K562 (cell line): Measurements from ENCODE around the gene MAP3K15. TPM values are rescaled to one million over a fixed set of nuclear protein-coding genes. Genes with fewer than 3 reads are reported as not detected.

Experiments
- ATAC-seq: fragments of 200-7000 bp; cut with Tn5 transposase; 3 replicates; pipeline ENCODE4 v1.9.1; 2020; ENCODE audit warnings: moderate library complexity
- BruUV-seq: library from RNA; stranded (reverse); fragments of 400-500 nt; replicated peaks from 2 replicates; lab custom pipeline; 2021; lab: Mats Ljungman, UMichigan
- CTCF ChIA-PET: fragments of 300-600 bp; formaldehyde crosslinking; extraction: SDS; loops from one replicate; lab custom pipeline; 2021; ENCODE audit warnings: low intra/inter-chr PET ratio; lab: Yijun Ruan, JAX
- POLR2A ChIA-PET: fragments of 300-600, 350-650 bp; sonication (Branson Sonifier 250); formaldehyde crosslinking; extraction: SDS; loops from one replicate; lab custom pipeline; 2021; ENCODE audit warnings: antibody characterized with exemption, inconsistent platforms; lab: Yijun Ruan, JAX
- DNase-seq, 4 experiments: peaks; one replicate each; pipeline versions ENCODE4 v3.0.0 to v3.0.0-alpha.2; 2011 to 2018; ENCODE audit warnings: low spot score in 3 of 4, mixed read lengths in 3 of 4; ENCODE audit errors: extremely low read depth in 1 of 4
- FAIRE-seq: peaks from 2 replicates; lab custom pipeline; 2011; peaks lifted over from hg19 to GRCh38; lab: Jason Lieb, UNC
- H2AFZ ChIP-seq: 2 replicates; pipeline ENCODE4 v1.6.0; 2011; ENCODE audit warnings: low read depth, low read length, control low read depth, inconsistent platforms
- H3K27ac ChIP-seq: fragments of 200-600 bp; 3 replicates; pipeline ENCODE4 v1.8.0; 2011; ENCODE audit warnings: low read depth, mild to moderate bottlenecking, control low read depth, inconsistent platforms, low read length, moderate library complexity, mixed read lengths; ENCODE audit errors: extremely low read depth
- H3K27me3 ChIP-seq, 2 experiments: fragments of 300-600 bp in 1 of 2; 2 replicates in 1 of 2; 3 replicates in 1 of 2; pipeline versions ENCODE4 v1.6.0 to v1.8.0; 2011; ENCODE audit warnings: inconsistent platforms in 2 of 2, low read length in 2 of 2, mild to moderate bottlenecking in 1 of 2, mixed read lengths in 1 of 2, moderate library complexity in 1 of 2; ENCODE audit not compliant: control insufficient read depth in 2 of 2, insufficient read depth in 2 of 2
- H3K36me3 ChIP-seq: fragments of 300-600 bp; 3 replicates; pipeline ENCODE4 v1.8.0; 2011; ENCODE audit warnings: mild to moderate bottlenecking, low read length, inconsistent platforms; ENCODE audit not compliant: control insufficient read depth, insufficient read depth
- H3K4me1 ChIP-seq, 2 experiments: fragments of 200-600 bp in 1 of 2; replicated peaks in 1 of 2; 2 replicates in 1 of 2; 3 replicates in 1 of 2; pipeline versions ENCODE4 v1.5.1 to v1.8.0; 2011; ENCODE audit warnings: inconsistent platforms in 2 of 2, low read length in 2 of 2, mild to moderate bottlenecking in 1 of 2, mixed read lengths in 1 of 2, moderate library complexity in 1 of 2; ENCODE audit not compliant: control insufficient read depth in 2 of 2, insufficient read depth in 2 of 2
- H3K4me2 ChIP-seq: 2 replicates; pipeline ENCODE4 v1.6.1; 2011; ENCODE audit warnings: low read length, control low read depth, inconsistent platforms, mixed read lengths; ENCODE audit not compliant: insufficient read depth
- H3K4me3 ChIP-seq: fragments of 200-600 bp; sonication (generic), shearing (Covaris generic); 2 replicates; pipeline ENCODE4 v1.5.1; 2016; ENCODE audit warnings: control low read depth, inconsistent platforms
- H3K79me2 ChIP-seq: fragments of 200-600 bp; 3 replicates; pipeline ENCODE4 v1.8.0; 2011; ENCODE audit warnings: low read length, inconsistent platforms; ENCODE audit not compliant: control insufficient read depth, insufficient read depth
- H3K9ac ChIP-seq, 2 experiments: 2 replicates each; pipeline versions ENCODE4 v1.6.0 to v1.6.1; 2011; ENCODE audit warnings: low read depth in 2 of 2, low read length in 2 of 2, control low read depth in 1 of 2, inconsistent platforms in 1 of 2, mild to moderate bottlenecking in 1 of 2, mixed read lengths in 1 of 2; ENCODE audit not compliant: insufficient read depth in 1 of 2
- H3K9me1 ChIP-seq: one replicate; pipeline ENCODE4 v1.6.0; 2011; ENCODE audit warnings: inconsistent platforms, mild to moderate bottlenecking, low read length, moderate library complexity; ENCODE audit not compliant: control insufficient read depth, insufficient read depth
- H3K9me3 ChIP-seq: replicated peaks from 2 replicates; pipeline ENCODE4 v1.5.1; 2011; ENCODE audit warnings: low read depth, low read length, inconsistent platforms; ENCODE audit not compliant: control insufficient read depth, insufficient read depth
- H4K20me1 ChIP-seq: replicated peaks from 2 replicates; pipeline ENCODE4 v1.6.1; 2011; ENCODE audit warnings: low read length, inconsistent platforms, mixed read lengths; ENCODE audit not compliant: control insufficient read depth, insufficient read depth
- CREM ChIP-seq: IDR thresholded peaks from 2 replicates; pipeline ENCODE4 v1.6.1; 2014; ENCODE audit warnings: antibody characterized with exemption, low read depth
- E2F3 ChIP-seq: fragments of 250-450 bp; sonication (Bioruptor Pico); IDR thresholded peaks from 2 replicates; pipeline ENCODE4 v1.4.0; 2020; ENCODE audit warnings: mild to moderate bottlenecking
- KDM2B ChIP-seq: fragments of 250-450 bp; sonication (Bioruptor Pico); IDR thresholded peaks from 2 replicates; pipeline ENCODE4 v1.8.0; 2021; ENCODE audit warnings: mild to moderate bottlenecking, moderate library complexity
- MAFF ChIP-seq: IDR thresholded peaks from 2 replicates; pipeline ENCODE4 v1.6.1; 2012; ENCODE audit warnings: low read length, improper control_type of control experiment
- TAF9B ChIP-seq: fragments of 450-650 bp; IDR thresholded peaks from 2 replicates; pipeline ENCODE4 v1.6.1; 2018; ENCODE audit warnings: mild to moderate bottlenecking; ENCODE audit not compliant: partially characterized antibody
- WGBS: fragments of 100-300 bp; shearing (Covaris generic); methylation state at CpG from one replicate; pipeline ENCODE4 v1.1.6; 2016; ENCODE audit warnings: low coverage, mixed read lengths; ENCODE audit not compliant: insufficient coverage; ENCODE audit errors: missing lambda C conversion rate; 5-methylcytosine and 5-hydroxymethylcytosine counted together
- in situ Hi-C: fragments of 300-500 bp; cut with MboI; formaldehyde crosslinking; loops from 4 replicates; pipeline ENCODE4 v1.15.0; 2018; ENCODE audit warnings: inconsistent platforms, mixed read lengths
- intact Hi-C: fragments of 100-400 bp; cut with micrococcal nuclease; formaldehyde crosslinking; loops from 2 replicates; pipeline ENCODE4 v1.14.2; 2022
- polyA plus RNA-seq, 8 experiments: library from polyadenylated mRNA; depleted of rRNA in 4 of 8; stranded (reverse) in 5 of 8; unstranded in 3 of 8; fragments of >200 nt; fragmentation: Nextera tagmentation in 2 of 8; fragmentation: Illumina TruSeq in 1 of 8; extraction: Ambion mirVana in 2 of 8; extraction: Trizol in 1 of 8; gene quantifications; 2 replicates each; pipeline versions ENCODE4 v1.2.1 to v1.2.3, GENCODE V29; 2011 to 2014; ENCODE audit warnings: inconsistent platforms in 1 of 8, missing spikeins in 1 of 8
- total RNA-seq, 7 experiments: library from RNA; depleted of rRNA in 6 of 7; stranded (reverse); fragments of >200 nt in 6 of 7; fragmentation: Illumina TruSeq in 2 of 7; extraction: Trizol in 2 of 7; gene quantifications; 2 replicates each; pipeline versions ENCODE4 v1.2.1 to v1.2.3, GENCODE V29; 2011 to 2021; ENCODE audit warnings: low replicate concordance in 1 of 7
- TF ChIP-seq, protein P1 (sequence below), 2 experiments: IDR thresholded peaks; 2 replicates each; pipeline ENCODE4 v1.6.1; 2012; ENCODE audit warnings: improper control_type of control experiment in 2 of 2, low read depth in 2 of 2, low read length in 2 of 2, borderline replicate concordance in 1 of 2
- TF ChIP-seq, protein P2 (sequence below): fragments of 250-450 bp; sonication (Bioruptor Pico); IDR thresholded peaks from 2 replicates; pipeline ENCODE4 v1.8.0; 2021; ENCODE audit warnings: moderate library complexity, mild to moderate bottlenecking, inconsistent platforms

Gene MAP3K15
- total and polyA plus RNA-seq, 9 of the 15 experiments (the other 6 are each of a cell fraction or from before 2014, with no cell fraction given): 0.03 to 0.29 (median 0.14) TPM; not detected in 5

DNA sequence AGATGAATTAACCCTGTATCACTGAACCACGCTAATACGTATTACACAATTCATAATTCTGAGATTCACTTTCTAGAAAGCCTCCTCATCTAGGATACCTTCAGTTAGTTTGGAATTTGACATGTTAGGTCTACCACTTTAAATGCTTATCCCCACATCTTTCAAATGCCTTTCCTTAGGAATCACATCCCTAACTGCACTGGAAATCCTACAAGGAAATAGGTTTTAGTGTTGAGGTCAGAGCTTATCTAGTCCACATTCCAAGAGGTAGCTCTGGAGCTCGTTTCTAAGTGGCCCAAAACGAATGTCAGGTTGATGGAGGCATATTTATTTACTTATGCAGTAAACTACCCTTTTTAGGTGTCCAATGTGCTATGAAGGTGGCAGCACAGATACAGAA lies 153.6 kb downstream of the MAP3K15 start:
- Histone ChIP-seq H3K79me2 (no peaks in the 10 kb centered on the region), H3K36me3 (peaks cover 61% of the 10 kb centered on the region), H4K20me1 (no peaks in the 10 kb centered on the region), H3K4me2 (no peak overlapping the region), H3K9ac (no peak overlapping the region), H3K4me1 (no peaks in the 10 kb centered on the region), H3K9me3 (no peaks in the 10 kb centered on the region), H3K27me3 (no peaks in the 10 kb centered on the region), H3K4me3 (no peak overlapping the region), H2AFZ (no peak overlapping the region), H3K27ac (no peak overlapping the region), H3K9me1 (no peaks in the 10 kb centered on the region)
- intact Hi-C loops: no loop called here
- WGBS: 71% methylated on average over 4 of the region's 4 CpGs
- POLR2A ChIA-PET: no interaction called here
- in situ Hi-C loops: no loop called here
- no peak for DNase-seq
- no peak for ATAC-seq
- no peak for FAIRE-seq
- no TSS peak for BruUV-seq
- TF ChIP-seq E2F3 (CRISPR knock-in tag) (no peak), KDM2B (CRISPR knock-in tag) (no peak), TAF9B (no peak), MAFF (no peak), CREM (no peak)
- TF ChIP-seq, protein P1, sequence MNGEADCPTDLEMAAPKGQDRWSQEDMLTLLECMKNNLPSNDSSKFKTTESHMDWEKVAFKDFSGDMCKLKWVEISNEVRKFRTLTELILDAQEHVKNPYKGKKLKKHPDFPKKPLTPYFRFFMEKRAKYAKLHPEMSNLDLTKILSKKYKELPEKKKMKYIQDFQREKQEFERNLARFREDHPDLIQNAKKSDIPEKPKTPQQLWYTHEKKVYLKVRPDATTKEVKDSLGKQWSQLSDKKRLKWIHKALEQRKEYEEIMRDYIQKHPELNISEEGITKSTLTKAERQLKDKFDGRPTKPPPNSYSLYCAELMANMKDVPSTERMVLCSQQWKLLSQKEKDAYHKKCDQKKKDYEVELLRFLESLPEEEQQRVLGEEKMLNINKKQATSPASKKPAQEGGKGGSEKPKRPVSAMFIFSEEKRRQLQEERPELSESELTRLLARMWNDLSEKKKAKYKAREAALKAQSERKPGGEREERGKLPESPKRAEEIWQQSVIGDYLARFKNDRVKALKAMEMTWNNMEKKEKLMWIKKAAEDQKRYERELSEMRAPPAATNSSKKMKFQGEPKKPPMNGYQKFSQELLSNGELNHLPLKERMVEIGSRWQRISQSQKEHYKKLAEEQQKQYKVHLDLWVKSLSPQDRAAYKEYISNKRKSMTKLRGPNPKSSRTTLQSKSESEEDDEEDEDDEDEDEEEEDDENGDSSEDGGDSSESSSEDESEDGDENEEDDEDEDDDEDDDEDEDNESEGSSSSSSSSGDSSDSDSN (IDR thresholded peaks at IDR 0.05; ENCODE audit: borderline replicate concordance in 1 of 2, low read depth in 2 of 2, low read length in 2 of 2): no peak
- TF ChIP-seq, protein P2, sequence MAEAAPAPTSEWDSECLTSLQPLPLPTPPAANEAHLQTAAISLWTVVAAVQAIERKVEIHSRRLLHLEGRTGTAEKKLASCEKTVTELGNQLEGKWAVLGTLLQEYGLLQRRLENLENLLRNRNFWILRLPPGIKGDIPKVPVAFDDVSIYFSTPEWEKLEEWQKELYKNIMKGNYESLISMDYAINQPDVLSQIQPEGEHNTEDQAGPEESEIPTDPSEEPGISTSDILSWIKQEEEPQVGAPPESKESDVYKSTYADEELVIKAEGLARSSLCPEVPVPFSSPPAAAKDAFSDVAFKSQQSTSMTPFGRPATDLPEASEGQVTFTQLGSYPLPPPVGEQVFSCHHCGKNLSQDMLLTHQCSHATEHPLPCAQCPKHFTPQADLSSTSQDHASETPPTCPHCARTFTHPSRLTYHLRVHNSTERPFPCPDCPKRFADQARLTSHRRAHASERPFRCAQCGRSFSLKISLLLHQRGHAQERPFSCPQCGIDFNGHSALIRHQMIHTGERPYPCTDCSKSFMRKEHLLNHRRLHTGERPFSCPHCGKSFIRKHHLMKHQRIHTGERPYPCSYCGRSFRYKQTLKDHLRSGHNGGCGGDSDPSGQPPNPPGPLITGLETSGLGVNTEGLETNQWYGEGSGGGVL (CRISPR knock-in tag): no peak
- CTCF ChIA-PET: no interaction called here
